NOMO-1 treated with DMSO at 0.1 percent for 48 hours (cell line): ENCODE measurements around the gene PLA2G4A.

Experiments used
- DNase-seq: peaks from one replicate; lab custom pipeline; 2025; ENCODE audit not compliant: unreplicated experiment; lab: John Stamatoyannopoulos, UW

The PLA2G4A gene

DNA sequence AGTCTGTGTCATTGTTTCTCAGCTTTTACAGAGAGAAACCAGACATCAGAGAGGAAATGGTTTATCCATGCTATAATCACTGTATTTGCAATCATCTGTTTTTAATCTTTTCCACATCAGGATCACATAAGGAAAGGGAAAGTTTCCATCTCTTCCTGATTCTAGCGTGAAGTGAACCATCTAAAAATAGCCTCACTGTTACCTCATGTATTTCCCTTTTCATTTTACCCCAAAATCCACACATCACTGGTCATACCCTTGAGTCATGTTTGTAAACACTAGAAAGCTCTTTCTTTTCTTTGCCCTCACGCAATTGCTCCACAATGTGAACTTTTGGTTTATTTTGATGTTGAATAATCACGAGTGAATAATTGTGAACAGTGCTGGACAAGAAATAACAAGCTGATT, 146.0 kb downstream of the PLA2G4A start:
- DNase-seq, result no peak

- DNase-seq, result no peak
Observed at GRCh38 chr1:186975220-186975619, 146.5 kb downstream of the PLA2G4A start.

- DNase-seq, result no peak
Observed at GRCh38 chr1:186976700-186977099, 148.0 kb downstream of the PLA2G4A start.

- no peak for DNase-seq
Observed at GRCh38 chr1:186977266-186977957, 148.7 kb downstream of the PLA2G4A start.

- peak; percentile 56 for DNase-seq
Observed at GRCh38 chr1:186978596-186979556, 150.1 kb downstream of the PLA2G4A start.

GRCh38 chr1:186980400-186980799, 151.7 kb downstream of the PLA2G4A start:
- DNase-seq, result no peak

GRCh38 chr1:186982116-186982515, 153.4 kb downstream of the PLA2G4A start:
- DNase-seq, result no peak

DNA sequence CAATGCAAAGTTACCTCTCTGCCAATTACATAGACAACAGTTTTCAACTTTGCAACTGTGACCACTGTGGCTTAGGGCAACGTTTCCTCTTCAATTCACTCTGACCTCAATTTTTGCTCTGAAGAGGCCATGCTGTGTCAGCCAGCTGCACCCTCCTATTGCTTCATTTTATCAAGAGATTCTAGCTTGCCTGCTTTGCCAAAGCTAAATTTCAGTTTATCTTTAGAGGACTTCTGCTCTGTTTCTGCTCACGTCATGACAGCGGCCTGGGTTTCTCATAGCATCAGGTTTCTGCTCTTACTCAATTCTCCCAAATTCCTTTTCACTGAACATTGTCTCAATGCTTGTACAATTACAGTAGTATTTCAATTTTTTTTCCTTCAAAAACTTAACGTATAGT, 154.6 kb downstream of the PLA2G4A start:
- peak; percentile 75 for DNase-seq

DNA sequence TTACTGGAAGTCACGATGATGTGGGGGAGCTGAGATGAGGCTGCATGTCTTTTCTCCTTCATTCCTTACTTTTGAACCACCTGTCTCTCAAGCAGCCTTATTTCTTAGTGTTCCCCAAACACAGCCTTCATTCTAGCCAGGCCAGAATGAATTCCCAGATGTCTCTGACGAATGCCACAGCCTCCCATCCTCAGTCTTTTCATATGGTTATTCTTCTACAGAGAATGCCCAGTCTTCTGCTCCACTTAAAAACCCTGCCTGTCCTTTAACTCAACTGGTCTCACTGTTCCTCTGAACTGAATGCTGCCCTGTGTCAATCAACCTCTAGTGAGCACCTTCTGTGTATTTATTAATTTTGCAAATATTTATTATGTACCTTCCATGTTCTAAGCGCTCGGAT, 156.2 kb downstream of the PLA2G4A start:
- DNase-seq, result no peak

DNA sequence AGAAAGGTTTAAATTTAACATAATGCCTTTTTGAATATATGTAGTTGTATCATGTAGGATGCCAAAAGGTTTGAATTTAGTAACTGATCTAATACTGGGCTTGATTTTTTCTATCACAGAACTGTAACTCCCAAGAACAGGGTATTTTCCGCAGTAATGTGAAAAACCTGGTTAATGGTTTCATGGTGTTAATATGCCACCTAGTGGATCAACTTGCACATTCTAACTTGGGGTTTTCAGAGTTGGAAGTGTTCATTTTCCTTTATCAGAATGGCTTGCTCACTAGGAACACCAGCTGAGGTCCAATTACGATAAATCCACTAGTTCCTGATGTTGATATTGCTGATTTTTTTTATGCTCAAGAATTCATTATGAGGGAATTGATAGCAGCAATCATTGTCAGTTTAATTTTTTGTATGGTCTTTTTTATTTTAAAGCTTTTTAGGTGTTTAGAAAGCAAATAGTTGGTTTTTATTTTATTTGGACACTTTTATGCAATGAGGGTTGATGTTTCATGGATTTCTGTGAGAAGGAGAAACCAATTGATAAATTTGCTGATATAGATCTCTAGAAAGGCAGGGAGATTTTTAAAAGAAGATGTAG, 157.2 kb downstream of the PLA2G4A start:
- peak; percentile 45 for DNase-seq

- DNase-seq, result no peak
Observed at GRCh38 chr1:186987065-186987464, 158.3 kb downstream of the PLA2G4A start.

- no peak for DNase-seq
Observed at GRCh38 chr1:186987769-186988168, 159.0 kb downstream of the PLA2G4A start.

GRCh38 chr1:186993996-186994395, 165.2 kb downstream of the PLA2G4A start:
- DNase-seq, result no peak

- peak; percentile 31 for DNase-seq
Observed at GRCh38 chr1:186994897-186995296, 166.1 kb downstream of the PLA2G4A start.

- DNase-seq, result no peak
Observed at GRCh38 chr1:186996816-186997215, 168.1 kb downstream of the PLA2G4A start.

DNA sequence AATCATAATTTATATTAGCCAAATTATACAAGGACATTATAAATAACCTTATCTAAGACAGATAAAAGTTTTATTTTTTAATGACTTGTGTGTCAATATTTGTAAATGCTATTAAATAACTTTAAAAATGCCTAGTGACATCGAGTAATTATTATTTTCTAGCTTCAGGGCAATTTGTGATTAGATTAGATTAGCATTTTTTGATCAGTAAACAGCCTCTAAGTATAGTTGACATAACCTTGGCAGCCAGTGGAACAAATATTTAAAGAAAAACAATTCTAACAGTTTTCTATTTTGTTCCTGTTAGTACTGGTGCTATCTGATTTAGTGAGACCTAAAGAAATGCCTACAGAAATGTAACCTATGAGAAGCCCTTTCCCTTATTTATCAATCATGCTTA, 169.1 kb downstream of the PLA2G4A start:
- no peak for DNase-seq

DNA sequence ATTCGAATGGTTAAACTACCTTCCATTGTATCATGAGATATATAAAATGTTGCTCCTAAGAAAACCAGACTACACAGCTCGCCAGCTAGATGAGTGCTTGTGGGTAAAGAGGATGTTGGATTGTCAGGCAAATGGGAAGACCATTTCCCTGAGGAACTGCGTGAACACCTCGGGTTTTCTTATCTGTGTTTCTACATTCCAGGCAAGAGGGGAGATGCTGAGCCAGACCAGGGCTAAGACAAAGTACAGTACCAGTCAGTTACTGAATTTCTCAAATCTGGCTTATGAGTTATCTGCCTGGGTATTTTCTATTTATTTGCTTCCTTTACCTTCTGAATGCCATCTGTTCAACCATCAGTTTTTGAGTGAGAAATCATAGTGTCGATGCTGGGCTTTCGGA, 170.8 kb downstream of the PLA2G4A start:
- no peak for DNase-seq

DNA sequence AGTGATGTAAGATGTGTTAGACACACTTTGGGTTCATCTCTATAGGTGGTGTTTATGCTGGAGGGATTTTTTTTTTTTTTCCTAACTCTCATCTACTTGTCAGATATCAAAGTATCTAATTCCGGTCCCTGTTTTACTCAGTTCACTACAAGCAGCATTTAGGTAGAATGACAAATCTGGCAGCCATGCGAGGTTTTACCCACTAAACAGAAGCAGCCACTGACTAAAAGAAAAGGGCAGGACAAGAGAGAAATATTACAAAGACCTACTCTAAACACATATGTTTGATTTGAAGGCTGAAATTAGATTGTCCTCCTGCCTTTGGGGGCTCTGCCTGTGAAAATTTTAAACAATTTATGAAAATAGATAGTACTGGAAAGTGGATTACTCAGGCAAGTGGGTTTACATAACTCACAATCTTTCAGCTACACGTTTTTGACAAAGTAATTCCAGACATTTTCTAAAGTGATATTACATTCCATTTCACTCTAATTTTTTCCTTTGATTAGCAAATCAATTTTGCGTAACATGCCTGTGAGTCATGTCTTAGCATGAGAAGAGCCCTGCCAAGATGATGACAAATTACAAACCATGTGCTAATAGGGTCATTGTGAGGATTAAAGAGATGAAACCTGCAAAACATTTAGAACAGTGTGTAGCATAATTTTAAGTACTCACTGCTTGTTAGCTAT, 172.6 kb downstream of the PLA2G4A start:
- peak; percentile 66 for DNase-seq

DNA sequence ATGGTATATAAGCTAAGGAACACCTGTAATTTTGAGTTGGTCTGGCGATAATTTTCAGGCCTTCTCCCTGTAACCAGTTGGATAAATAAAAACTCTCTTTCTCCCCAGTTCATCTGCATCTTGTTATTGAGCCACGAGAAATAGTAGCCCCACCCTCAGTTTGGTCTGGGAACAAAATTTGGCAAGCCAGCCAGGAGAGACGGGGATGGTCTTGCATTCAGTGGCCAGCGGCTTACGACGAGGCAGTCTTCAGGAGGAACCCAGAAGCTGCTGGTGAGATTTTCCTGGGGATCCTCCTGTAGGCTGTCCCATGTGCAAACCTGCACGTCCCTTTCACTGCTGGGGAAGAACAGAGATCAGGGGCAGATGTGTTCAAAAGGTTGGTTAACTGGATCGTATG, 174.6 kb downstream of the PLA2G4A start:
- no peak for DNase-seq

DNA sequence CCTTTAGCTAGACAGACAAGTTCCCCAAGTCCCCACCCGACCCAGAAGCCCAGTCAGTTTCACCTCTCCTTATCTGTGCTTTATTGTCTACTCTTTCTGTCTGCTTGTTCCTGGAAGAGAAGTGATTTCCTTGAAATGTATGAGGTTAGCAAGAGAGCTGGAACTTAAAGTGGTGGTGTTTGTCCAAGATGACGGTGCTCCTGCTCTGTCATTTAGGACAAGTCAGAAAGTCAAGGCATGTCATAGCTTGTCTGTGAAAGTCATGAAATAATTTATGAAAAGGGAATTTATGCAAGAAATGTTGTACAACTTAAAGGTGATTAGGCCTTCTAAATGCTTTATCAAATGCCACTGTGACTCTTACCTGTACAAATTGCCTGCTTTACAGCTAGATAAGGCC, 178.1 kb downstream of the PLA2G4A start:
- DNase-seq, result no peak

GRCh38 chr1:187009320-187009719, 180.6 kb downstream of the PLA2G4A start:
- DNase-seq, result no peak
